ENCODE measurements around the gene LUC7L3. TPM values are rescaled to one million over a fixed set of nuclear protein-coding genes. Genes with fewer than 3 reads are reported as not detected.
A peak's percentile ranks its signal among the peaks of the same experiment; 100 is the strongest.

Gene LUC7L3
- total and polyA plus RNA-seq, 2 experiments from 2014 or later, result 56.9 to 156 TPM

DNA sequence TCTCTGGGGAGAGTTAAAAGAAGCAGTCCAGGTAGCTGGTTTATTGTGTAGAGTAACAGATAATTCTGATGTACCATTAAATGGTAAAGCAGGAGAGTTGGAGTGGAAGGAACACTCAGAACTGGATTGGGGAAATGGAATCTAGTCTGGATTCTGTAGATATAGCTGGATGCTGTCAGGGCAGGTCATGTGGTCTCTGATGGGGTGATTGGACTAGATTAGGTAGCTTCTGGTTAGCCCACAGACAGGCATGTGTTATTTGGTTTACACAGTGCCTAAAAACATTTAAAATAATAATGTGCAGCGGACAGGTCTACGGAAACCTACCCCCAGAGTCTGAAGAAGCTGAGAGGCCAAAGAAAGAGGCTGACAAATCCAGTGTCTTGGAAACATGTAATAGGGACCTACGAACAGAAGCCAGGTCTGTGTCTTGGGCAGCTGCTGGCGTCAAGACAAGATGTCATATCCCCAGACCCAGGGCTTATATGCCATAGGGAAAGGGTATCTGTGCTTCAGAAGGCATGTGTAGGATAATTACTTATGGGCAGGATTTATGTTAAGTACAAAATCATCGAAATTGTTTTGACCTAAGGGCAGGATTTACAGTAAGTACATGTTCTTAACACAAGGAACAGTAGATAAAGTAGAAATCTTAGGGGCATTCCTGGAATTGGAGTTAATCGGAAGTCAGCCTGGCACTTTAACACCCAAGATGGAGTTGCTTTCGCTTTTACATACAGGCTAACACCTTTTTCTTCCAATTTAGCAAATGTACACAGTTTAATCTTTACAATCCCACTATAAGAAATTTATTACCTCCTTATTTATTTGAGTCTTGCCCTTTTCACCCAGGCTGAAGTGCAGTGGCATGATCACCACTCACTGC is 12.4 kb downstream of the LUC7L3 start:
- DNase-seq (ENCODE audit: low spot score), result no peak
- Histone ChIP-seq H3K4me1 (ENCODE audit: insufficient read depth) (peaks cover 10% of the 10 kb centered on the region), H3K9me2 (replicated peaks; ENCODE audit: insufficient read depth) (no peaks in the 10 kb centered on the region), H3K27ac (no peak overlapping the region), H4K20me1 (ENCODE audit: insufficient read depth, poor library complexity, severe bottlenecking) (peaks cover 100% of the 10 kb centered on the region), H3K36me3 (replicated peaks; ENCODE audit: insufficient read depth, low read depth) (no peaks in the 10 kb centered on the region), H3K4me2 (peak overlapping the region; percentile 11), H2AFZ (no peak overlapping the region), H3K4me3 (no peak overlapping the region), H3K27me3 (no peaks in the 10 kb centered on the region), H3K79me2 (peaks cover 100% of the 10 kb centered on the region), H3K9me3 (ENCODE audit: low read depth) (no peaks in the 10 kb centered on the region)
- 68% methylated on average over 7 of the region's 7 CpGs for WGBS (ENCODE audit: low lambda C conversion rate, missing lambda C conversion rate)
- TF ChIP-seq, protein P1, sequence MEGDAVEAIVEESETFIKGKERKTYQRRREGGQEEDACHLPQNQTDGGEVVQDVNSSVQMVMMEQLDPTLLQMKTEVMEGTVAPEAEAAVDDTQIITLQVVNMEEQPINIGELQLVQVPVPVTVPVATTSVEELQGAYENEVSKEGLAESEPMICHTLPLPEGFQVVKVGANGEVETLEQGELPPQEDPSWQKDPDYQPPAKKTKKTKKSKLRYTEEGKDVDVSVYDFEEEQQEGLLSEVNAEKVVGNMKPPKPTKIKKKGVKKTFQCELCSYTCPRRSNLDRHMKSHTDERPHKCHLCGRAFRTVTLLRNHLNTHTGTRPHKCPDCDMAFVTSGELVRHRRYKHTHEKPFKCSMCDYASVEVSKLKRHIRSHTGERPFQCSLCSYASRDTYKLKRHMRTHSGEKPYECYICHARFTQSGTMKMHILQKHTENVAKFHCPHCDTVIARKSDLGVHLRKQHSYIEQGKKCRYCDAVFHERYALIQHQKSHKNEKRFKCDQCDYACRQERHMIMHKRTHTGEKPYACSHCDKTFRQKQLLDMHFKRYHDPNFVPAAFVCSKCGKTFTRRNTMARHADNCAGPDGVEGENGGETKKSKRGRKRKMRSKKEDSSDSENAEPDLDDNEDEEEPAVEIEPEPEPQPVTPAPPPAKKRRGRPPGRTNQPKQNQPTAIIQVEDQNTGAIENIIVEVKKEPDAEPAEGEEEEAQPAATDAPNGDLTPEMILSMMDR (IDR thresholded peaks at IDR 0.05; ENCODE audit: poor library complexity), result no peak
- no peak for TF ChIP-seq EZH2phosphoT487 (IDR thresholded peaks at IDR 0.05; ENCODE audit: low read depth, severe bottlenecking, unreplicated experiment)
- TF ChIP-seq EZH2 (IDR thresholded peaks at IDR 0.05; ENCODE audit: borderline replicate concordance), result no peak

- Histone ChIP-seq H4K20me1 (ENCODE audit: insufficient read depth, poor library complexity, severe bottlenecking) (peaks cover 82% of the 10 kb centered on the region), H3K4me2 (no peak overlapping the region), H3K27ac (no peak overlapping the region), H3K9me2 (replicated peaks; ENCODE audit: insufficient read depth) (no peaks in the 10 kb centered on the region), H2AFZ (no peak overlapping the region), H3K79me2 (peaks cover 100% of the 10 kb centered on the region), H3K9me3 (ENCODE audit: low read depth) (no peaks in the 10 kb centered on the region), H3K4me3 (no peak overlapping the region), H3K36me3 (replicated peaks; ENCODE audit: insufficient read depth, low read depth) (no peaks in the 10 kb centered on the region), H3K4me1 (ENCODE audit: insufficient read depth) (peaks cover 10% of the 10 kb centered on the region), H3K27me3 (no peaks in the 10 kb centered on the region)
- WGBS (ENCODE audit: low lambda C conversion rate, missing lambda C conversion rate), result 90% methylated on average over 3 of the region's 3 CpGs
- TF ChIP-seq EZH2phosphoT487 (IDR thresholded peaks at IDR 0.05; ENCODE audit: low read depth, severe bottlenecking, unreplicated experiment) (no peak), EZH2 (IDR thresholded peaks at IDR 0.05; ENCODE audit: borderline replicate concordance) (no peak)
- TF ChIP-seq, protein P1 (IDR thresholded peaks at IDR 0.05; ENCODE audit: poor library complexity), result no peak
- no peak for DNase-seq (ENCODE audit: low spot score)
These were observed 15.9 kb downstream of the LUC7L3 start for GRCh38 chr17:50735287-50735686.

- H3K9me2 ChIP-seq (replicated peaks; ENCODE audit: insufficient read depth), result no peaks in the 10 kb centered on the region
- no peak for DNase-seq (ENCODE audit: low spot score)
- no peak overlapping the region for H2AFZ ChIP-seq
- H3K79me2 ChIP-seq, result peaks cover 98% of the 10 kb centered on the region
- peaks cover 4% of the 10 kb centered on the region for H3K4me1 ChIP-seq (ENCODE audit: insufficient read depth)
- no peak overlapping the region for H3K4me3 ChIP-seq
- no peak overlapping the region for H3K27ac ChIP-seq
- H3K4me2 ChIP-seq, result no peak overlapping the region
- no peaks in the 10 kb centered on the region for H3K27me3 ChIP-seq
- 100% methylated on average over 2 of the region's 2 CpGs for WGBS (ENCODE audit: low lambda C conversion rate, missing lambda C conversion rate)
- no peaks in the 10 kb centered on the region for H3K36me3 ChIP-seq (replicated peaks; ENCODE audit: insufficient read depth, low read depth)
- TF ChIP-seq EZH2 (IDR thresholded peaks at IDR 0.05; ENCODE audit: borderline replicate concordance), result no peak
- TF ChIP-seq, protein P1 (IDR thresholded peaks at IDR 0.05; ENCODE audit: poor library complexity), result no peak
- H4K20me1 ChIP-seq (ENCODE audit: insufficient read depth, poor library complexity, severe bottlenecking), result peaks cover 62% of the 10 kb centered on the region
- no peaks in the 10 kb centered on the region for H3K9me3 ChIP-seq (ENCODE audit: low read depth)
These were observed 17.8 kb downstream of the LUC7L3 start for GRCh38 chr17:50737118-50737698.
